IMR-90 (cell line): ENCODE data around the gene TRAF3IP1. TPM values are rescaled to one million over a fixed set of nuclear protein-coding genes. Genes with fewer than 3 reads are reported as not detected.

Source experiments
- ATAC-seq: fragments of 200-7000 bp; cut with Tn5 transposase; 2 replicates; pipeline ENCODE4 v1.9.1; 2020; ENCODE audit warnings: low read depth, mild to moderate bottlenecking, moderate library complexity
- BruUV-seq: library from RNA; stranded (reverse); fragments of 400-500 nt; replicated peaks from 2 replicates; lab custom pipeline; 2021; lab: Mats Ljungman, UMichigan
- CTCF ChIA-PET: fragments of 300-600 bp; formaldehyde crosslinking; extraction: SDS; loops from one replicate; lab custom pipeline; 2021; ENCODE audit warnings: antibody characterized with exemption; lab: Yijun Ruan, JAX
- POLR2A ChIA-PET: fragments of 300-600 bp; sonication (Branson Sonifier 250); formaldehyde crosslinking; loops from one replicate; lab custom pipeline; 2022; ENCODE audit warnings: antibody characterized with exemption; ENCODE audit not compliant: unreplicated experiment; lab: Charles Lee
- DNase-seq: peaks from one replicate; pipeline ENCODE4 v3.0.0; 2013
- H2AFZ ChIP-seq: replicated peaks from 2 replicates; pipeline ENCODE3; 2013; ENCODE audit warnings: low read length, mild to moderate bottlenecking; ENCODE audit not compliant: poor library complexity
- H2AK5ac ChIP-seq: 2 replicates; pipeline ENCODE4 v1.6.1; 2013; ENCODE audit warnings: low read depth, low read length, inconsistent platforms
- H2AK9ac ChIP-seq: replicated peaks from 2 replicates; pipeline ENCODE3; 2013; ENCODE audit warnings: mild to moderate bottlenecking, low read depth, low read length, moderate library complexity; ENCODE audit not compliant: poor library complexity
- H2BK120ac ChIP-seq: 2 replicates; pipeline ENCODE4 v1.6.1; 2013; ENCODE audit warnings: low read depth, low read length, inconsistent platforms
- H2BK15ac ChIP-seq: 3 replicates; pipeline ENCODE4 v1.6.1; 2013; ENCODE audit warnings: low read depth, low read length, inconsistent platforms
- H2BK20ac ChIP-seq: 2 replicates; pipeline ENCODE4 v1.6.1; 2013; ENCODE audit warnings: low read depth, mild to moderate bottlenecking, inconsistent platforms, low read length, moderate library complexity
- H2BK5ac ChIP-seq: 2 replicates; pipeline ENCODE4 v1.6.1; 2013; ENCODE audit warnings: mild to moderate bottlenecking, low read depth, low read length, inconsistent platforms; ENCODE audit not compliant: poor library complexity, severe bottlenecking
- H3K14ac ChIP-seq: replicated peaks from 2 replicates; pipeline ENCODE4 v1.6.1; 2013; ENCODE audit warnings: low read depth, low read length, inconsistent platforms
- H3K18ac ChIP-seq: 2 replicates; pipeline ENCODE4 v1.6.1; 2013; ENCODE audit warnings: low read depth, low read length, control low read depth
- H3K23ac ChIP-seq: 2 replicates; pipeline ENCODE4 v1.6.1; 2013; ENCODE audit warnings: low read depth, low read length, inconsistent platforms
- H3K27ac ChIP-seq: 2 replicates; pipeline ENCODE4 v1.5.1; 2013; ENCODE audit warnings: mild to moderate bottlenecking, control low read depth, low read length; ENCODE audit not compliant: insufficient read depth
- H3K27me3 ChIP-seq: 2 replicates; pipeline ENCODE4 v1.6.1; 2013; ENCODE audit warnings: low read length; ENCODE audit not compliant: control insufficient read depth, insufficient read depth
- H3K36me3 ChIP-seq: 2 replicates; pipeline ENCODE4 v1.6.1; 2013; ENCODE audit warnings: low read length, mixed read lengths; ENCODE audit not compliant: control insufficient read depth, insufficient read depth
- H3K4ac ChIP-seq: 2 replicates; pipeline ENCODE4 v1.6.1; 2013; ENCODE audit warnings: low read depth, low read length, inconsistent platforms
- H3K4me1 ChIP-seq: 2 replicates; pipeline ENCODE4 v1.6.1; 2013; ENCODE audit warnings: low read length, mixed read lengths; ENCODE audit not compliant: control insufficient read depth, insufficient read depth
- H3K4me2 ChIP-seq: 2 replicates; pipeline ENCODE4 v1.6.1; 2013; ENCODE audit warnings: low read depth, mild to moderate bottlenecking, control low read depth, low read length, moderate library complexity
- H3K4me3 ChIP-seq: 2 replicates; pipeline ENCODE4 v1.5.1; 2013; ENCODE audit warnings: low read depth, mild to moderate bottlenecking, control low read depth, low read length, moderate library complexity; ENCODE audit not compliant: insufficient read depth
- H3K56ac ChIP-seq: 2 replicates; pipeline ENCODE4 v1.6.1; 2013; ENCODE audit warnings: low read length, inconsistent platforms; ENCODE audit not compliant: insufficient read depth; ENCODE audit errors: extremely low read depth
- H3K79me1 ChIP-seq, 2 experiments: 2 replicates each; pipeline ENCODE4 v1.6.1; 2013; ENCODE audit warnings: low read length in 2 of 2, inconsistent platforms in 1 of 2, low read depth in 1 of 2
- H3K9ac ChIP-seq: 2 replicates; pipeline ENCODE4 v1.6.1; 2013; ENCODE audit warnings: low read depth, low read length, control low read depth
- H3K9me1 ChIP-seq: 2 replicates; pipeline ENCODE4 v1.6.1; 2013; ENCODE audit warnings: low read length, inconsistent platforms; ENCODE audit not compliant: insufficient read depth
- H3K9me3 ChIP-seq: 2 replicates; pipeline ENCODE4 v1.6.1; 2013; ENCODE audit warnings: low read length; ENCODE audit not compliant: control insufficient read depth, insufficient read depth
- H4K20me1 ChIP-seq: 2 replicates; pipeline ENCODE4 v1.6.1; 2013; ENCODE audit warnings: low read length, inconsistent platforms; ENCODE audit not compliant: insufficient read depth
- H4K5ac ChIP-seq: 2 replicates; pipeline ENCODE4 v1.6.1; 2013; ENCODE audit warnings: mild to moderate bottlenecking, low read depth, low read length, control low read depth
- H4K8ac ChIP-seq, 2 experiments: 2 replicates each; pipeline ENCODE4 v1.6.1; 2013; ENCODE audit warnings: low read depth in 2 of 2, low read length in 2 of 2, control low read depth in 1 of 2, inconsistent platforms in 1 of 2
- H4K91ac ChIP-seq: 2 replicates; pipeline ENCODE4 v1.6.1; 2013; ENCODE audit warnings: low read depth, low read length, inconsistent platforms; ENCODE audit not compliant: insufficient read depth
- BHLHE40 ChIP-seq: fragments of 150-350 bp; IDR thresholded peaks from 2 replicates; pipeline ENCODE4 v1.6.1; 2016; ENCODE audit warnings: mild to moderate bottlenecking, low read depth, low read length
- CEBPB ChIP-seq: IDR thresholded peaks from 2 replicates; pipeline ENCODE4 v1.6.1; 2012; ENCODE audit warnings: low read depth, low read length, improper control_type of control experiment
- CHD1 ChIP-seq: IDR thresholded peaks from 2 replicates; pipeline ENCODE4 v1.6.1; 2012; ENCODE audit warnings: low read depth, low read length, improper control_type of control experiment
- CTCF ChIP-seq: conservative IDR thresholded peaks from 2 replicates; pipeline ENCODE4 v1.5.1; 2012; ENCODE audit warnings: mild to moderate bottlenecking, low read depth, low read length, improper control_type of control experiment
- RCOR1 ChIP-seq: IDR thresholded peaks from 2 replicates; pipeline ENCODE4 v1.6.1; 2012; ENCODE audit warnings: mild to moderate bottlenecking, low read length, improper control_type of control experiment; ENCODE audit not compliant: insufficient replicate concordance
- SMC3 ChIP-seq: fragments of 150-350 bp; IDR thresholded peaks from 2 replicates; pipeline ENCODE4 v1.6.1; 2016; ENCODE audit warnings: low read depth, mild to moderate bottlenecking, antibody characterized with exemption, low read length, moderate library complexity
- WGBS, 2 experiments: methylation state at CpG; one replicate each; pipeline versions ENCODE4 v1.1.5 to v1.1.7; 2013; ENCODE audit warnings: missing lambda C conversion rate in 2 of 2; ENCODE audit not compliant: insufficient read length in 1 of 2; ENCODE audit errors: extremely low coverage in 2 of 2; 5-methylcytosine and 5-hydroxymethylcytosine counted together
- dilution Hi-C: fragments of 300-500 bp; cut with HindIII; formaldehyde crosslinking; loops from one replicate; pipeline ENCODE4 v1.14.3; 2018; ENCODE audit warnings: low sequenced_read_pairs; ENCODE audit not compliant: unreplicated experiment
- in situ Hi-C: fragments of 300-500 bp; cut with MboI; formaldehyde crosslinking; loops from 3 replicates; pipeline ENCODE4 v1.14.3; 2019; ENCODE audit warnings: low sequenced_read_pairs, inconsistent platforms, mixed read lengths
- intact Hi-C: fragments of 100-400 bp; cut with micrococcal nuclease; formaldehyde crosslinking; loops from 2 replicates; pipeline ENCODE4 v1.10.0; 2022
- polyA plus RNA-seq, 3 experiments: library from polyadenylated mRNA; depleted of rRNA; stranded (reverse); fragments of >200 nt; gene quantifications; 2 replicates each; pipeline ENCODE4 v1.2.3, GENCODE V29; 2012; ENCODE audit warnings: low replicate concordance in 1 of 3
- total RNA-seq: library from RNA; depleted of rRNA; stranded (reverse); fragments of >200 nt; gene quantifications from 2 replicates; pipeline ENCODE4 v1.2.3, GENCODE V29; 2012
- TF ChIP-seq, protein P1 (sequence below): fragments of 150-350 bp; IDR thresholded peaks from 2 replicates; pipeline ENCODE4 v1.6.1; 2017; ENCODE audit warnings: mild to moderate bottlenecking, antibody characterized with exemption, low read length, low read depth

The TRAF3IP1 gene
- total and polyA plus RNA-seq, 2 of the 4 experiments (the other 2 are of a cell fraction): 5.9 to 8.3 TPM

DNA sequence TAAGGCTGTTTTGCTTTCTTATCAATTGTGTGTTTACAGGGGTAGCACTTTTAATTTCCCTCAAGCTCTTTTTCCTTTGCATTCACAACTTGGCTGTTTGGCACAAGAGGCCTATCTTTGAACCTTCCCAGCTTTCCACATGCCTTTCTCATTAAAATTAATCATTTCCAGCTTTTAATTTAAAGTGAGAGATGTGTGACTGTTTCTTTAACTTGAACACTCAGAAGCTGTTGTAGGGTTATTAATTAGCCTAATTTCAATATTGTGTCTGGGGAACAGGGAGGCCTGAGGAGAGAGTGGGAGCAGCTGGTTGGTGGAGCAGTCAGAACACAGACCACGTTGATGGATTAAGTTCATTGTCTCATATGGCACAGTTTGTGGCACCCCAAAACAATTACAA is 111.1 kb downstream of the TRAF3IP1 start:
- no peak overlapping the region for H3K14ac ChIP-seq
- in situ Hi-C loops (no loop called here), intact Hi-C loops (loop anchor here (5.0 kb wide), 2 partner anchors 54 to 144 kb away; partner anchors contain the start of gene PER2), dilution Hi-C loops (no loop called here)
- H3K9me3 ChIP-seq: 0 out of 2 replicates have a peak, but pooled peaks cover 4% of the 10 kb centered on the region
- ChIA-PET CTCF (interaction anchor here (0.9 to 1.0 kb wide), 2 partner anchors 10 to 61 kb away, joined by 3 to 4 read pairs; no protein-coding TSS in a partner anchor), POLR2A (no interaction called here)
- no peak overlapping the region for H4K91ac ChIP-seq
- WGBS, 2 experiments: no CpG with 5 or more reads among the region's 1 CpG
- H3K27me3 ChIP-seq: no peaks in the 10 kb centered on the region
- H4K20me1 ChIP-seq: peaks cover 10% of the 10 kb centered on the region
- peak overlapping the region; percentile 65; the same call in 1 of the 2 replicates for H3K4ac ChIP-seq
- H2BK120ac ChIP-seq: no peak overlapping the region
- H3K27ac ChIP-seq: no peak overlapping the region
- no peak overlapping the region for H3K4me3 ChIP-seq
- H4K8ac ChIP-seq: 0 out of 4 replicates have a peak overlapping the region, but pooled peaks of 1 of the 2 experiments have one; percentile 33
- H3K36me3 ChIP-seq: peaks cover 27% of the 10 kb centered on the region
- H3K79me1 ChIP-seq: peaks cover 28 to 38% of the 10 kb centered on the region in 2 experiments; a peak in 3 of 4 replicates
- BruUV-seq: no TSS peak
- H3K9ac ChIP-seq: no peak overlapping the region
- H2BK5ac ChIP-seq: peak overlapping the region; percentile 47
- H2AK9ac ChIP-seq: no peak overlapping the region
- ATAC-seq (no peak), DNase-seq (no peak)
- TF ChIP-seq, protein P1, sequence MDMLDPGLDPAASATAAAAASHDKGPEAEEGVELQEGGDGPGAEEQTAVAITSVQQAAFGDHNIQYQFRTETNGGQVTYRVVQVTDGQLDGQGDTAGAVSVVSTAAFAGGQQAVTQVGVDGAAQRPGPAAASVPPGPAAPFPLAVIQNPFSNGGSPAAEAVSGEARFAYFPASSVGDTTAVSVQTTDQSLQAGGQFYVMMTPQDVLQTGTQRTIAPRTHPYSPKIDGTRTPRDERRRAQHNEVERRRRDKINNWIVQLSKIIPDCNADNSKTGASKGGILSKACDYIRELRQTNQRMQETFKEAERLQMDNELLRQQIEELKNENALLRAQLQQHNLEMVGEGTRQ: no peak
- TF ChIP-seq RCOR1 (no peak), CTCF (no peak), CEBPB (no peak), BHLHE40 (no peak), SMC3 (no peak), CHD1 (no peak)
- no peak overlapping the region for H3K18ac ChIP-seq
- no peak overlapping the region for H3K56ac ChIP-seq
- no peak overlapping the region for H2AK5ac ChIP-seq
- peaks cover 27% of the 10 kb centered on the region for H3K4me1 ChIP-seq
- H2BK15ac ChIP-seq: no peak overlapping the region
- no peak overlapping the region for H3K23ac ChIP-seq
- H2AFZ ChIP-seq: no peak overlapping the region
- H3K4me2 ChIP-seq: no peak overlapping the region
- no peak overlapping the region for H4K5ac ChIP-seq
- peaks cover 22% of the 10 kb centered on the region for H3K9me1 ChIP-seq
- no peak overlapping the region for H2BK20ac ChIP-seq
